GM18868 (cell line): ENCODE measurements around the gene C19orf33.
"Not testable (repeated sequence)": the region's sequence is repeated elsewhere in the genome, so short reads cannot be mapped to it uniquely, and the experiment has no call there.

Experiments
- ATAC-seq: cut with Tn5 transposase; IDR thresholded peaks from one replicate; pipeline ENCODE4 v1.9.1; 2021; ENCODE audit warnings: mild to moderate bottlenecking, moderate library complexity; ENCODE audit not compliant: unreplicated experiment

The C19orf33 gene

DNA sequence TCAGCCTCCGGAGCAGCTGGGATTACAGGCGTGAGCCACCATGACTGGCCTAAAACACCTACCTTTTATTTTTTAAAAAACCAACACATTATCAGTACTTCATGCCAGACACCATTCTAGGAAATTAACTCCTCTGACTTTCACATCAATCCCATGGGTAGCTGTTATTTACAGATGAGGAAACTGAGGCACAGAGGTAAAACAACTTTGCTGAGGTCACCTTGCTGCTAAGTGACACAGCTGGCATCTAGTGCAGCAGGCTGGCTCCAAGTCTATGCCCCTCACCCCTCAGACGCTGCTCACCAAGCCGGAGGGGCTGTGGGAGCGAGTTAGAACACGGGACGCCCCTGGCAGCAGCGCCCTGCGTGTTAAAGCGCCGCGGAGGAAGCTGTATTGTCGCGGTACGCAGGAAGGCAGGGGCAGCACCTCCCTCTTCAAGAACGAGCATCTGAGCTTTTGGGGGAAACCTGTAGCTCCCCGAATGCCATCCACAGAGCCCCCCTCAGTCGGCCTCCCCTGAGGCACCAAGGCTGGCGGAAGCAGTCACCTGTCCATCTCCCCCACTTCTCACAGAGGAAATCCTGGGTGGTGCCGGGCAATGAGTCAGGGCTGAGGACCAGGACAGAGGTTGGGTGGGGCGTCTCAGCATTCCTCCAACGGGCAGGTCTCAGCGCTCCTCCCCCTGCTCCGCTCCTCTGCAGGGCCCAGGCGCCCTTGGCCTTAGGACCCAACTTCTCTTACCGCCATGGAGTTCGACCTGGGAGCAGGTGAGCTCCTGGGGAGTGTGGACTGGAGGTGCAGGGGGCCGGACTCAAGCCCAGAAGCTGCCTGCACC, at the start of gene C19orf33:
C19orf33 (plus strand) TSS at position 735 of the 835 bp plus-strand sequence; CDS start at position 746, 11 bp downstream.
- ATAC-seq, result no peak

DNA sequence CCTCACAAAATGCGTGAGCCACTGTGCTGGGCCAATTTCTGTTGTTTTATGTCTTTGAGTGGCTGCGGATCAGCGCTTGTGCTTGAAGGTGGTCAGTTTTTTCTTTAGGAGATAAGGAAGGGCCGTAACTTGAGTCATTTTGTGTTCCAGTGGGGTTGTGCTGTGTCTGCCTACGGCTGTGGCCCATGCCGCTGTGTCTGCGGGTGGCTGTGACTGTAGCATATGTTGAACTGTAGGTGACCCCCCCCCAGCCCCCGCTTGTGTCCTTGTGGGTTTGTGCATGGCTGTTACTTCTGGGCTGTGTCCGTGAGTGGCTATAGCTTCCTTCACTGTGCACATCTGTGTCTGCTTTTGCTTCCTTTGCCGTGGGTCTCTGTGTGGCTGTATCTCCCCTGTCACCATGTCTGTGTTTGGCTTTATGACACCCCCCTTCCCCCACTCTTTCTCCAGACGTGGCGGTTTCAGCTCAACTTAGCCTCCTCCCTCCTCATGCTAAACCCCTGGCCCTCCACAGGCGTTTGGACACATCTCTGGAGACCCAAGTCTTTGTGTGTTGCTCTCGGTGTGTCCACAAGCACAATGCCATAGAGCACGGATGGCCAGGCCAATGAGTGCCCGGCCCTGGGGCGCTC, 48.6 kb upstream of the C19orf33 start:
- no peak for ATAC-seq

DNA sequence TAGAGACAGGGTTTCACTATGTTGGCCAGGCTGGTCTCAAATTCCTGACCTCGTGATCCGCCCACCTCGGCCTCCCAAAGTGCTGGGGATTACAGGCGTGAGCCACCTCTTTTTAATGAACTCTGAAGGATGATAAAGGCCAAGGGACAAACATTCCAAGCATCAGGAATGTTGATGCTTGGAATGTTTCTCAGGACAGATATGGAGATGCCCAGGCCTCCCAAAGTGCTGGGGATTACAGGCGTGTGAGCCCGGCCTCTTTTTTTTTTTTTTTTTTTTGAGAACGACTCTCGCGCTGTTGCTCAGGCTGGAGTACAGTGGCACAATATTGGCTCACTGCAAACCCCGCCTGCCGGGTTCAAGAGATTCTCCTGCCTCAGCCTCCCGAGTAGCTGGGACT, 42.1 kb upstream of the C19orf33 start:
- ATAC-seq, result not testable (repeated sequence)

DNA sequence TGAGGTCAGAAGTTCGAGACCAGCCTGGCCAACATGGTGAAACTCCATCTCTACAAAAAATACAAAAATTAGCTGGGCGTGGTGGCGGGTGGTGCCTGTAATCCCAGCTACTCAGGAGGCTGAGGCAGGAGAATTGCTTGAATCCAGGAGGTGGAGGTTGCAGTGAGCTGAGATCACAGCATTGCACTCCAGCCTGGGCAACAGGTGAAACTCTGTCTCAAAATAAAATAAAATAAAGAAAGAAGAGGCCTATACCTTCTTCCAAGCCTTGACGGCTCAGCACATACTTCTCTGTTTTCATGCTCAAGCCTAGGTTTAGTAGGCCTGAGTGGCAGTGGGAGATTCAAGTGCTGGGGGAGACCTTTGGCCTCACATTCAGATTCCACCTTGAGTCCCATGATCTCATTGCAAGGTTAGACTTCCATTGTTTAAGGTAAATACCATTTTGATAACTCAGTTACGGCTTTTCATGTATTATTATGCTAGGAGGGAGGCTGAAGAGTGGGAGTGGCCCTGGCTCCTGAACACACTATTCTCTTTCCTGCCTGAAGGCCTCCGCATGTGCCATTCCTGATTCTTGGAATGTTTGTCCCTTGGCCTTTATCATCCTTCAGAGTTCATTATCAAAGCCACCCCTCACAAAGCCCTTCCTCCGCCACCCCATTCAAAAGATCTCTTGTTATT, 41.3 kb upstream of the C19orf33 start:
- ATAC-seq, result no peak

DNA sequence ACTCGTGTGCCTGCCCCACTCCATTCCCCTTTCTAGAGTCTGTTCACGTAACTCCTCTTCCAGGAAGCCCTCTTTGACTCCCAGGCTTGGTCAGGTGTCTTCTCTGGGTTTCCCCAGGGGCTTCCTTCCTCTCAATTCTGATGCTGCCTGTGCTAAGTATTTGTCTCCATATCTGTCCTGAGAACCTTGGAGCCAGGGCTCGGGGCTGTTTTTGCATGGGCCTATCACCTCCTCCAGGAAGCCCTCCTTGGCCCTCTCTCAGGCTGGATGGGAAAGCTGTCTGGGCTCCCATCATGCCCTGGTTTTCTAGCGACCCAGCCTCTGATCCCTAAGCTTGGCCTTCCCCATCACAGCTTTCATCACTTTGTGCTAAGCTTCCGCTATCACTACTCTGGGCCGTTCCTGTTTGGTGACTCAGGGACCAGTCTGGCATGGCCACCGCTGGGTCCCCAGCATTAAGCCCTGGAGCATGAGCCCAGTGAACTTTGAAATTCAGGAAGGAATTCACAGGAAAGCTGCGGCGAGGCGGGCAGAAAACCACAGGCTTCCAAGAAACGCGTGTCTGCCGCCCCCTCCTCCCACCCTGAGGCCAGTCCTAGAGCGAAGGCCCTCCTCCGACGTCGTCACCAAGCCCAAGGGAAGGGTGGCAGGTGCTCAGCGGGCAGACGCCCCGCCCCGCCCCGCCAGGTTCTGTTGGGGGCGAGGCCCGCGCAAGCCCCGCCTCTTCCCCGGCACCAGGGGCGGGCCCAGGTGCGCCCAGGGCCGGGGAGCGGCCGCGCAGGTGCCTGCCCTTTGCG, 40.2 kb upstream of the C19orf33 start:
- peak; percentile 72 for ATAC-seq

DNA sequence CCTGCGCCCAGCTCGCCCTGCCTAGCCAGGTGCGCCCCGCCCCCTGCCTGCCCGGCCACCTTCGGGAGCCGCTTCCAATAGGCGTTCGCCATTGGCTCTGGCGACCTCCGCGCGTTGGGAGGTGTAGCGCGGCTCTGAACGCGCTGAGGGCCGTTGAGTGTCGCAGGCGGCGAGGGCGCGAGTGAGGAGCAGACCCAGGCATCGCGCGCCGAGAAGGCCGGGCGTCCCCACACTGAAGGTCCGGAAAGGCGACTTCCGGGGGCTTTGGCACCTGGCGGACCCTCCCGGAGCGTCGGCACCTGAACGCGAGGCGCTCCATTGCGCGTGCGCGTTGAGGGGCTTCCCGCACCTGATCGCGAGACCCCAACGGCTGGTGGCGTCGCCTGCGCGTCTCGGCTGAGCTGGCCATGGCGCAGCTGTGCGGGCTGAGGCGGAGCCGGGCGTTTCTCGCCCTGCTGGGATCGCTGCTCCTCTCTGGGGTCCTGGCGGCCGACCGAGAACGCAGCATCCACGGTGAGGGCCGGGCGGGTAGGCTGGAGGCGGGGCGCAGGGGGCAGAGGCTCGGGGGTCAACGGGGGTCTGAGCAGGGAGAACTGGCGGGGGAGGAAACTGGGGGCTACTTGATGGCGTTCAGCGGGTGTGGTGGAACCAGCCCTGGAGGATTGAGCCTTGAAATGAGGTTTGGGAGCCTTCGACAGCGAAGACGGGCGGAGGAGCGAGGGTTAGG, 39.4 kb upstream of the C19orf33 start, which contains the start of gene SPINT2:
SPINT2 (plus strand) TSS at position 88 of the 727 bp plus-strand sequence; CDS start at position 408, 320 bp downstream.
- peak; percentile 24 for ATAC-seq

DNA sequence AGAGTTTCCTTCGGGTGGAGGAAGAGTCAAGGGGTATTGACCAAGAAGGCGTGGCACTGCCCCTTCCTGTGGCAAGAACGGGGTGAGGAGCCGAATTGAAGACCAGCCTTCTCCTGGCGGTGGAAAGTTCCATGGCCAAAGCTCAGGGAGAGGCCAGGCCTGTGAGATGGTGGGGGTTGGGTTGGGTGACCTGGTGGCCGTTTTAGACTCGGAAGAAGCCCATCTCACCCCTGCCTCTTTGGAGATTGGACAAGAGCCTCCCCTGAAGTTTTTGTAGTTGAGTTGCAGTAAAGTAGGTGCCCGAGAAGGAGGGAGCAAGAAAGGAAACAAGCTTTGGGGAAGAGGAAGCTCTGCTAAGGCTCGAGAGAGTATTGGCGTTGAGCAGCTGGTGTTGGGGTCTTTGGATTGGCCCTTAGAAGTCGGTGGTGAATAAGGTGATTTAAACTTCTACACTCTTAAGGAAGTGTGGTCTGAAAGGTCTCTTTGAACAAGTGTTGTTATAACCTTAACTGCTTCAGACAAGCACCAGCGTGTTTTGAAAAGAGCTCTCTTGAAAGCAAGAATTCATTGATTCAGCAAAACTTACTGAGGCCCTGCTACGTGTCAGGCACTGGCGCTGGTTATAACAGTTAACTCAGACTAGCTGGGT, 38.7 kb upstream of the C19orf33 start:
- ATAC-seq, result no peak

DNA sequence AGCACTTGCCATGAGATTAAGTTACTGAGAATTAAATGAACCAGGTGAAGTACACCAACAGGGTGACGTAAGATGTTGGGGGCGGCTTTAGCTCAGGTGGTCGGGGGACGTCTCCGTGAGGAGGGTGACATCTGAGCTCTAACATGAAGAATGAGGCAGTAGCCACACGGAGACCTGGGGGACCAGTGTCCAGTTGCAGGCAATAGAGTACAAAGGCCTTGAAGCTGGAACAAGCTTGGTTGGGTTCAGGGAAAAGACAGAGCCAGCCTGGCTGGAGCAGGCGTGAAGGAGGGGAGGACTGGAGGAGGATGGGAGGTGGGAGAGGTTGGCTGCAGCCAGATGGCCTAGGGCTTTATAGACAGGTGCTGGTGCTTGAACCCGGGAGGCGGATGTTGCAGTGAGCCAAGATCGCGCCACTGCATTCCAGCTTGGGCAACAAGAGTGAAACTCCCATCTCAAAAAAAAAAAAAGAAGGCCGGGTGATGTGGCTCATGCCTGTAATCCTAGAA, 38.1 kb upstream of the C19orf33 start:
- ATAC-seq, result no peak

DNA sequence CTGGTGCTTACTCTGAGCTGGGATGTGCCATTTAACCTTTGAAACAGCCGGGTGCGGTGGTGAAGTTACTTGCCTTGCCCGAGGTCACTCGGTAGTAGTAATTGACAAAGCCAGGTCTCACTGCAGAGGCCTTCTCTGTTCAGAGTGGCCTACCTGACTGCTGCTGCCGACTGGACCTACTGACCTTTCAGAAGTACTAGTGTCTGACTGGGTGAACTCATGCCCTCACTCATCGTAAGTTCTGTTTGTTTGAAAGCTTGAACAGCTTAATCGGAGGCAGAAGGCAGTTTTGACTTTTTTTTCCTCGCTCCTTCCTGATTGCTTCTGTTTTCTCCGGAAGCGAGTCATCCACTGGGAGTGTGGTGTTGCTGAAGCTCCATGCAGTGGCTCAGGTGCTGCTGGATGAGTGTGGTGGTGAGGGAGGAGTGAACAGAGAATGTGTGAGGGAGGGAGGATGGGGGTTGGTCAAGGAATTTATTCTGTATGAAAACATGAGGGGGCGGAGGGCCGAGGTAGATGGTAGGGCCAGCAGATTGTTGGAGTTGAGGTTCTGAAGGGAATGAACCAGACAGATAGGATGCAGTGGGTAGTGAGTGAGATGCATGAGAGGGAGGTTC, 37.0 kb upstream of the C19orf33 start:
- no peak for ATAC-seq

DNA sequence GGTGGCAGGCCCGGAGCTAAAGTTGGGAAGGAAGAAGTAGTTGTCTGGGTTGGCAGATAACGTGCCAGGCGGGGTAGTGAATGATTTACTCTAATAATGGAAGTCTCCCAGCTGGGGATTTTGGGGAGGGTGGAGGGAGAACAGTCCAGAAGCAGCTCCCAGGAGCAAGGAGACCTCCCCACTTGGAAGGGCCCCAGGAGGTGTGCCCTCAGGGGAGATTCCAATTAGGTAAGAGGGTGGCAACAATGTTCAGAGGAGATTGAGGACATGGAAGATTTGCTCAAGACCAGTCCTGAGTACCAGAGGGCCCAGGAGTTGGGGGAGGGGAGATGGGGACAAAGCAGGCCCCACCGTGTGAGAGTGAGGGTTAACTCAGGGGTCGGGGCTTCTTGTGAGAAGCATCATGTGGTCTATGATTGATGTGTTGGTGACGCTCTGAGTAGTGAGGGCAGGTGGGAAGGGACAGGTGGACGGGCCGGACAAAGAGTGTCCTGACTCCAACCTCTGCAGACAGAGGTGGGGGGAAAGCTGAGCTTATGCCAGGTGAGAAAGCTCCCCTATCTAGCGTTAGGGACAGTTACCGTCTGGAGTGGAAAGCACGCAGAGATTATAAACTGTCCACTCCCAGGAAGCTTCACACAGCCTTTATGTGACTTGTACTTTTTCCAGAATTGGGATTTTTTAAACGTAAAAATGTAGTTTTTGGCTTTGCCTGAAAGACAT, 36.1 kb upstream of the C19orf33 start:
- no peak for ATAC-seq

DNA sequence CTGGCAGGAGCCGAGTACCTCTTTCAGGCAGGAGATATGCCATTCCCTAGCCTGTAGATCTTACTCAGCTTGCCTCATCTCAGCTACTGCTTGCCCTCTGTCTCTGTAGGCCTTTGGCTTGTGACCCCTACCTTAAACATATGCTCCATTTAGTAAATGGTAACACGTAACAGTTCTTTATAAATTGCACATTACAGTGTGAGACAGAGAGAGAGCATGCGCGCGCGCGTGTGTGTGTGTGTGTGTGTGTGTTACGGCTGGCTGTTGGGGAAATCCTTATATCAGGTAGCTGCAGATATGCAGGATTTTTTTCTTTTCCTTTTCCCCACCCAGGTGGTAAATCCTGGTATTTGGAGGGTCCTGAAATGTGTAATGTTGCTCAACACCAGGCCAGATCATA, 35.5 kb upstream of the C19orf33 start:
- ATAC-seq, result no peak

DNA sequence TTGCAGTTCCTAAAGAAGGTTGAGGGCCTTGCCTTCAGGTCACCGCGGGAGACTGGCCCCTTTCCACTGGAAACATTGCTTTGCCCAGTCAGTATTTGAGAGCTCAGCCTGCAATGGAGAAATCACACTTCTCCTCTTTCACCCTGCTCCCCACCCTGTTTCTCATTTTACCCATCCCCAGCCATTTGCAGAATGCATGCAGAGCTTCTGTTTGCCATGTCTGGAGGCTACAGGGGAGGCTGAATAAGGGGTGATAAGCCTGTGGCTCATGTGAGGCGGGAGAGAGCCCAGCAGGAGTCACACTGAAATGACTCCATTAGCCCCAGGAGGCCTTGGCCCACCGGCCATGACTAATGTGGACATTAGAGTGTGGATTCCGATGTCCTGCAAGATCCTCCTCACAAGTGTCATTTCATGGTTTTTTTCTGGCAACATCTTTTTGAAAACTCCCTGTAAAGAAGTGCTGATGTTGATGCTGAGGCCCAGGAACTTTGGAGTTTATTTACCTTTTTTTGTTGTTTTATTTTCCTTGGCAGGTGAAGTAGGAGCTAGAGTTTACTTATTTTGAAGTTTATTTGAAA, 33.4 kb upstream of the C19orf33 start:
- no peak for ATAC-seq

DNA sequence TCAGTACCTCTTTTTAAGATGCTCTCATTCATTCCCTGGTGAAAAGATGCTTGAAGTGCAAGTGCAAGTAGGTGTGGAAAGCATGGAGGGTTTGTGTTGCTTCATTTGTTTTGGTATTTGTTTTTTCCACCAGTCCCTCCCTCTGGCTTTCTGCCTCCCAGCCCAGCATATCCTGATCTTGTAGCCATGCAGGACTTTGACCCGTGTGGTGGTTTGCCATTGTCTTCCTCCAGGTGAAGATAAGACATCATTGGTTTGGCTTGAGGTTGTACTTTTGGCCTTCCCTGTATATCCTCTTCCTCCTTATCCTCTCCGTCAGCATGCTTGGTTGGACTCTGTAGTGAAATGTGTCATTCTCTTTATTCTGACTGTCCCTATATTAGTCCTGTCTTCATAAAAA, 30.6 kb upstream of the C19orf33 start:
- no peak for ATAC-seq

DNA sequence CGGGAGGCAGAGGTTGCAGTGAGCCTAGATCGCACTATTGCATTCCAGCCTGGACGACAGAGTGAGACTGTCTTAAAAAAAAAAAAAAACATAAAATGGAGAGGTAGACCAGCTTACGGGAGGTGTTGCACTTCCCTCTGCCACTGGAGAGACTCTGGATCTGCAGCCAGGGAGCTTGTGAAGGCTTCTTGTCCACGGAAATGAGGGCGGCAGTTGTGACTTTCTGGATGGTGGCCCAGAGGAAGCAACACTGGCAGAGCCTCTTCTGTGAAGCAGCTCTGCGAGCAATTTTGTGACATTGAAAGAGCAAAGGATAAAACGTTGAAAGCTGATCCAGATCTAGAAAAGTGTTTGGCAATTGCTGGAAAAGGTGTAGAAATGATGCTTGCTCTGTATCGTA, 29.3 kb upstream of the C19orf33 start:
- ATAC-seq, result no peak

DNA sequence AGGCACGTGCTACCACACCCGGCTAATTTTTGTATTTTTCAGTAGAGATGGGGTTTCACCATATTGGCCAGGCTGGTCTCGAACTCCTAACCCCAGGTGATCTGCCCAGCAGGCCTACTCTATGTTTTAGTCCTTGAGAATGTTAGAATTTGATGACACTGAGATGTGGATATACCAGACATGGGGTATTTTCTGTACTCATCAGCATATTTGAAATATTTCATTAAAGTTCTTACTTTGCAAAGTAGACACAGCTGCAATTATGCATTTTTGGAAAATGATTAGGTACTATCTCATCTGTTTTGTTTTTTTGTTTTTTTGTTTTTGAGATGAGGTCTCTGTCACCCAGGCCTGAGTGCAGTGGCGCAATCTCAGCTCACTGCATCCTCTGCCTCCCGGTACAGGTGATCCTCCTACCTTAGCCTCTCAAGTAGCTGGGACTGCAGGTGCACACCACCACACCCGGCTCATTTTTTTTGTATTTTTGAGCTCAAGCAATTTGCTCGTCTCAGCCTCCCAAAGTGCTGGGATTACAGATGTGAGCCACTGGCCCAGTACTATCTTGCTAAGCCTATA, 27.0 kb upstream of the C19orf33 start:
- ATAC-seq, result no peak

DNA sequence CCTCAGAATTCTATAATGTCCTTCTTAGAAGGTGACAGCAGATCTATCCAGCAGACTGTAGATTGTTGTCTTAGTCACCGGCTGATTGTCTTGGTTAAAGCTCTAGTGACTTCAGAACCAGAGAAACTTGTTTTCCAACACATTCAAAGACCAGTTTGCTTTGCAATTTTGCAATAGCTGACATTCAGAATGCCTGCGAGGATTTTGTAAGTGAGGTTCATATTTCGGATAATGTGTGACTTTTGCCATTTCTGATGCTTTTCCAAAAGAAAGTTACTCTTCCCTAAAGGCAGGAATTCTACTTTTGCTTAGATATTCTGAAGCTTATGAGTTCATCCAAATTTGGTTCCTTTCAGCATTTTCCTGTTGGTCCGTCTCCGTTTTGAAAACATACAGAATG, 26.5 kb upstream of the C19orf33 start:
- ATAC-seq, result no peak

DNA sequence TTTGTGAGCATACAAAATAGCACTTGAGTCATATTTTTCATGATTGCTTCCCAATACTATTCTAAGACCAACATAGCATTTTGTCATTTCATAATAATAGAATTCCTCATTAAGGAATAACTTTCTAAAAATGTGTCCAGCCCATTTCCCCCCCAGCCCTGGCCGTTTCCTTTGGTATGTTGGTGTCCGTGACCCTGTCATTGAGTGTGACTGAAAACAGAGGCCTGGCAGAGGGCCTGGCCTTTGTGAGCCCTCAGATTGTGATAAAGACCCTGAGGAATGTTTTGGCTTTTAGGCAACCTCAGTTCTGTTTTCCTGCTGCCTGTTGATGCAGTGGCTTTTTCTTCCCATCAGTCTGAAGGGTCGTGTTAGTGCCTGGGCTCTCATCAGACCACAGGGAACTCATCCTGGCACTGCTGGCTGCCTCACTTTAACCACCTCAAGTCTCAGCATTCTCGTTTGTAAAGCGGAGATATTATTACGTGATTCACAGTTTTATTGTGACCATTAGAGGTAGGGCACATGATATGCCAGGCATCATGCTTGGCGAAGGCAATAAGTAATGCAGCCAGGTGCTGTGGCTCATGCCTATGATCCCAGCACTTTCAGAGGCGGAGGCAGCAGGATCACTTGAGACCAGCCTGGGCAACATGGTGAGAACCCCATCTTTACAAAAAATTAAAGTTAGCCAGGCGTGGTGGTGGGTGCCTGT, 25.9 kb upstream of the C19orf33 start:
- no peak for ATAC-seq
